Measurements from ENCODE around the gene EVA1A.

GRCh38 chr2:75483878-75484277 lies 76.9 kb downstream of the EVA1A start:
- TF ChIP-seq EZH2 (IDR thresholded peaks at IDR 0.05; ENCODE audit: low read depth, unreplicated experiment), result no peak
- TF ChIP-seq CTCF (conservative IDR thresholded peaks at IDR 0.05; ENCODE audit: low read depth in 2 of 2), result no peak
- no peak for TF ChIP-seq ZNF114 (CRISPR knock-in tag; IDR thresholded peaks at IDR 0.05)
- TF ChIP-seq EZH2phosphoT487 (IDR thresholded peaks at IDR 0.05; ENCODE audit: unreplicated experiment), result no peak
- no peak for TF ChIP-seq POLR2AphosphoS5 (IDR thresholded peaks at IDR 0.05; ENCODE audit: low read depth)
- no peak for TF ChIP-seq CREB1 (CRISPR knock-in tag; IDR thresholded peaks at IDR 0.05; ENCODE audit: low read depth)
- no peak for TF ChIP-seq NANOG (IDR thresholded peaks at IDR 0.05; ENCODE audit: borderline replicate concordance)
- TF ChIP-seq ZNF331 (CRISPR knock-in tag; IDR thresholded peaks at IDR 0.05; ENCODE audit: low read depth), result no peak
